ENCODE results near the gene JARID2.

JARID2 gene

GRCh38 chr6:15544321-15544900, 298.5 kb downstream of the JARID2 start:
- no peak for DNase-seq (ENCODE audit: low spot score)

GRCh38 chr6:15546591-15546990, 300.7 kb downstream of the JARID2 start:
- peak; percentile 56 for DNase-seq (ENCODE audit: low spot score)

GRCh38 chr6:15547400-15547799, 301.5 kb downstream of the JARID2 start:
- no peak for DNase-seq (ENCODE audit: low spot score)

- no peak for DNase-seq (ENCODE audit: low spot score)
Observed at GRCh38 chr6:15549371-15549770, 303.5 kb downstream of the JARID2 start.

GRCh38 chr6:15550546-15551123, 304.8 kb downstream of the JARID2 start:
- no peak for DNase-seq (ENCODE audit: low spot score)

- DNase-seq (ENCODE audit: low spot score): no peak
Observed at GRCh38 chr6:15551262-15551661, 305.4 kb downstream of the JARID2 start.

- peak; percentile 69 for DNase-seq (ENCODE audit: low spot score)
Observed at GRCh38 chr6:15551798-15552197, 305.9 kb downstream of the JARID2 start.

- no peak for DNase-seq (ENCODE audit: low spot score)
Observed at GRCh38 chr6:15553031-15553430, 307.2 kb downstream of the JARID2 start.

- DNase-seq (ENCODE audit: low spot score): no peak
Observed at GRCh38 chr6:15553736-15554294, 307.9 kb downstream of the JARID2 start.

- DNase-seq (ENCODE audit: low spot score): no peak
Observed at GRCh38 chr6:15554728-15555100, 308.8 kb downstream of the JARID2 start.

- DNase-seq (ENCODE audit: low spot score): peak; percentile 10
Observed at GRCh38 chr6:15555101-15556038, 309.5 kb downstream of the JARID2 start.

GRCh38 chr6:15556711-15557110, 310.8 kb downstream of the JARID2 start:
- DNase-seq (ENCODE audit: low spot score): no peak

- no peak for DNase-seq (ENCODE audit: low spot score)
Observed at GRCh38 chr6:15557174-15557573, 311.3 kb downstream of the JARID2 start.

- DNase-seq (ENCODE audit: low spot score): no peak
Observed at GRCh38 chr6:15560713-15561112, 314.8 kb downstream of the JARID2 start.

- no peak for DNase-seq (ENCODE audit: low spot score)
Observed at GRCh38 chr6:15561447-15562199, 315.8 kb downstream of the JARID2 start.

GRCh38 chr6:15562977-15563376, 317.1 kb downstream of the JARID2 start:
- no peak for DNase-seq (ENCODE audit: low spot score)

GRCh38 chr6:15569035-15569995, 323.4 kb downstream of the JARID2 start:
- DNase-seq (ENCODE audit: low spot score): no peak

GRCh38 chr6:15570171-15570570, 324.3 kb downstream of the JARID2 start:
- no peak for DNase-seq (ENCODE audit: low spot score)
